HepG2 (cell line): Measurements from ENCODE around the gene SDK2.

Source experiments
- FOXP1 ChIP-seq, 2 experiments: fragments of 450-650 bp in 1 of 2; IDR thresholded peaks; 2 replicates each; pipeline ENCODE4 v1.6.1; 2017 to 2018; ENCODE audit warnings: antibody characterized with exemption in 1 of 2
- MXI1 ChIP-seq: IDR thresholded peaks from 3 replicates; pipeline ENCODE4 v1.6.1; 2012; ENCODE audit warnings: low read depth, low read length, inconsistent platforms, borderline replicate concordance
- RBFOX2 ChIP-seq: fragments of 200-400 bp; formaldehyde crosslinking; IDR thresholded peaks from 2 replicates; pipeline ENCODE4 v1.6.1; 2017; ENCODE audit warnings: low read depth, mild to moderate bottlenecking, low read length
- RBM22 ChIP-seq: fragments of 200-400 bp; formaldehyde crosslinking; optimal IDR thresholded peaks from 2 replicates; pipeline ENCODE3; 2017; ENCODE audit warnings: mild to moderate bottlenecking, low read length, moderate library complexity
- SMC3 ChIP-seq: IDR thresholded peaks from 2 replicates; pipeline ENCODE4 v1.6.1; 2011; ENCODE audit warnings: low read length, improper control_type of control experiment
- ZBTB8A ChIP-seq: sonication (generic); formaldehyde crosslinking; IDR thresholded peaks from 2 replicates; pipeline ENCODE4 v1.4.0; 2020; ENCODE audit warnings: mild to moderate bottlenecking, low read depth, missing genetic modification reagents, borderline replicate concordance
- ZFP36 ChIP-seq: fragments of 150-350 bp; IDR thresholded peaks from 2 replicates; pipeline ENCODE4 v1.6.1; 2018; ENCODE audit warnings: borderline replicate concordance, low read length, low read depth; ENCODE audit not compliant: partially characterized antibody
- ZNF10 ChIP-seq: sonication (generic); formaldehyde crosslinking; IDR thresholded peaks from 2 replicates; pipeline ENCODE4 v1.4.0; 2020; ENCODE audit warnings: mild to moderate bottlenecking, low read depth, missing genetic modification reagents, borderline replicate concordance
- TF ChIP-seq, protein P1 (sequence below): sonication (generic); formaldehyde crosslinking; IDR thresholded peaks from 2 replicates; pipeline ENCODE4 v1.5.0; 2020; ENCODE audit warnings: mild to moderate bottlenecking, missing genetic modification reagents, moderate library complexity

GRCh38 chr17:73648543-73648820 lies 4.2 kb upstream of the SDK2 start:
- TF ChIP-seq ZBTB8A (CRISPR knock-in tag) (no peak), RBFOX2 (no peak), ZNF10 (CRISPR knock-in tag) (no peak), MXI1 (no peak), FOXP1 (IDR thresholded peaks at IDR 0.05) (no peak), FOXP1 (CRISPR knock-in tag; IDR thresholded peaks at IDR 0.05) (no peak), RBM22 (no peak), SMC3 (no peak), ZFP36 (no peak)
- TF ChIP-seq, protein P1, sequence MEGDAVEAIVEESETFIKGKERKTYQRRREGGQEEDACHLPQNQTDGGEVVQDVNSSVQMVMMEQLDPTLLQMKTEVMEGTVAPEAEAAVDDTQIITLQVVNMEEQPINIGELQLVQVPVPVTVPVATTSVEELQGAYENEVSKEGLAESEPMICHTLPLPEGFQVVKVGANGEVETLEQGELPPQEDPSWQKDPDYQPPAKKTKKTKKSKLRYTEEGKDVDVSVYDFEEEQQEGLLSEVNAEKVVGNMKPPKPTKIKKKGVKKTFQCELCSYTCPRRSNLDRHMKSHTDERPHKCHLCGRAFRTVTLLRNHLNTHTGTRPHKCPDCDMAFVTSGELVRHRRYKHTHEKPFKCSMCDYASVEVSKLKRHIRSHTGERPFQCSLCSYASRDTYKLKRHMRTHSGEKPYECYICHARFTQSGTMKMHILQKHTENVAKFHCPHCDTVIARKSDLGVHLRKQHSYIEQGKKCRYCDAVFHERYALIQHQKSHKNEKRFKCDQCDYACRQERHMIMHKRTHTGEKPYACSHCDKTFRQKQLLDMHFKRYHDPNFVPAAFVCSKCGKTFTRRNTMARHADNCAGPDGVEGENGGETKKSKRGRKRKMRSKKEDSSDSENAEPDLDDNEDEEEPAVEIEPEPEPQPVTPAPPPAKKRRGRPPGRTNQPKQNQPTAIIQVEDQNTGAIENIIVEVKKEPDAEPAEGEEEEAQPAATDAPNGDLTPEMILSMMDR (CRISPR knock-in tag): no peak
